ENCODE data around the gene CTDSP1.

DNA sequence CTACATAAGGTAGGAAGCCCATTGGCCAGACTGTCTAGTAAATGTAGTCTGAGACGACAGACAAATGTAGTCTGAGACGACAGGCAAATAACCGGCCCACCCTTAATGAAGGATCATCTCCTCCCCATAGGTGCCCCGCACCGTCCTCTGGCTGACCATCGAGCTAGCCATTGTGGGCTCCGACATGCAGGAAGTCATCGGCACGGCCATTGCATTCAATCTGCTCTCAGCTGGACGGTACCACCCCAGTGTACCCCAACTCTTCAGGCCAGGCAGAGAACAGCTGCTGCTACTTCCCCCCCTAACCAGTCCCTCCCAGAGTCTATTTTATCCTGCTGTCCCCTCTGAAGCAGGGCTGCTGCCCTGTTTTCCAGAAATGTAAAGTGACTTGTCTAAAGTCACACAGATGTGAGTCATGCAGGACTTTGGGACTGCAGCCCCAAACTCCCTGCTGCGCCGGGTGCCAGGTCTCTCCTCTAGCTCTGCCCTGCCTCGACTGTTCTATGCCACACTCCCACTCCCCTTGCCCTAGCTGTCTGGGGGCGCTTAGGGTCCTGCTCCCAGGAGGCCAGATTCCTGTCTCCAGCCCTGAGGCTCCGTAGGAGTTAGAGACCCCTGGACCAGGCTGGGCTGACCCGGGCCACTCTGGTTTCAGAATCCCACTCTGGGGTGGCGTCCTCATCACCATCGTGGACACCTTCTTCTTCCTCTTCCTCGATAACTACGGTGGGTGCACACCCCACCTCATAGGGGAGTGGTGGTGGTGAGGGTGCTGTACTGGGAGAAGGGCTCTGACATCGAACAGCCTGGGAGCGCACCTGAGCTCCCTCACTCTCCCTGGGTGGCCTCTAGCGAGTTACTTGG is 12.9 kb upstream of the CTDSP1 start:
- TF ChIP-seq, protein P1, sequence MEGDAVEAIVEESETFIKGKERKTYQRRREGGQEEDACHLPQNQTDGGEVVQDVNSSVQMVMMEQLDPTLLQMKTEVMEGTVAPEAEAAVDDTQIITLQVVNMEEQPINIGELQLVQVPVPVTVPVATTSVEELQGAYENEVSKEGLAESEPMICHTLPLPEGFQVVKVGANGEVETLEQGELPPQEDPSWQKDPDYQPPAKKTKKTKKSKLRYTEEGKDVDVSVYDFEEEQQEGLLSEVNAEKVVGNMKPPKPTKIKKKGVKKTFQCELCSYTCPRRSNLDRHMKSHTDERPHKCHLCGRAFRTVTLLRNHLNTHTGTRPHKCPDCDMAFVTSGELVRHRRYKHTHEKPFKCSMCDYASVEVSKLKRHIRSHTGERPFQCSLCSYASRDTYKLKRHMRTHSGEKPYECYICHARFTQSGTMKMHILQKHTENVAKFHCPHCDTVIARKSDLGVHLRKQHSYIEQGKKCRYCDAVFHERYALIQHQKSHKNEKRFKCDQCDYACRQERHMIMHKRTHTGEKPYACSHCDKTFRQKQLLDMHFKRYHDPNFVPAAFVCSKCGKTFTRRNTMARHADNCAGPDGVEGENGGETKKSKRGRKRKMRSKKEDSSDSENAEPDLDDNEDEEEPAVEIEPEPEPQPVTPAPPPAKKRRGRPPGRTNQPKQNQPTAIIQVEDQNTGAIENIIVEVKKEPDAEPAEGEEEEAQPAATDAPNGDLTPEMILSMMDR (IDR thresholded peaks at IDR 0.05) = no peak
- no peak for TF ChIP-seq EP300 (IDR thresholded peaks at IDR 0.05; ENCODE audit: low read depth)
- TF ChIP-seq POLR2A (IDR thresholded peaks at IDR 0.05) = no peak
- no peak for TF ChIP-seq POLR2AphosphoS5 (IDR thresholded peaks at IDR 0.05)

Data from transverse colon (tissue), 4 donors.